Stimulated activated CD8-positive, alpha-beta memory T cell treated with anti-CD3 and anti-CD28 coated beads, Interleukin-15, amount 100 ng/mL, for 24 hours (primary cell): ENCODE data around the gene OLFML1.

Source experiments
- DNase-seq: peaks from one replicate; pipeline ENCODE4 v3.0.0-alpha.2; 2020; ENCODE audit warnings: low read depth

The OLFML1 gene

GRCh38 chr11:7480113-7480512, 5.2 kb upstream of the OLFML1 start:
- no peak for DNase-seq

- no peak for DNase-seq
Observed at GRCh38 chr11:7484131-7484530, 1.2 kb upstream of the OLFML1 start.

- DNase-seq = no peak
Observed at GRCh38 chr11:7484645-7485044, 661 bp upstream of the OLFML1 start.

GRCh38 chr11:7486098-7486780, 933 bp downstream of the OLFML1 start:
- no peak for DNase-seq

GRCh38 chr11:7486781-7487140, 1.5 kb downstream of the OLFML1 start:
- DNase-seq = no peak

GRCh38 chr11:7487360-7487759, 2.1 kb downstream of the OLFML1 start:
- no peak for DNase-seq

- DNase-seq = no peak
Observed at GRCh38 chr11:7488681-7489080, 3.4 kb downstream of the OLFML1 start.

GRCh38 chr11:7489376-7489775, 4.1 kb downstream of the OLFML1 start:
- DNase-seq = no peak

GRCh38 chr11:7490054-7490453, 4.7 kb downstream of the OLFML1 start:
- DNase-seq = no peak

GRCh38 chr11:7490535-7490934, 5.2 kb downstream of the OLFML1 start:
- no peak for DNase-seq

GRCh38 chr11:7492253-7492652, 6.9 kb downstream of the OLFML1 start:
- DNase-seq = no peak

- no peak for DNase-seq
Observed at GRCh38 chr11:7493670-7494069, 8.4 kb downstream of the OLFML1 start.

- no peak for DNase-seq
Observed at GRCh38 chr11:7494086-7494745, 8.9 kb downstream of the OLFML1 start.

GRCh38 chr11:7495882-7496551, 10.7 kb downstream of the OLFML1 start:
- DNase-seq = no peak

GRCh38 chr11:7498193-7498592, 12.9 kb downstream of the OLFML1 start:
- DNase-seq = no peak

- DNase-seq = no peak
Observed at GRCh38 chr11:7499081-7499480, 13.8 kb downstream of the OLFML1 start.

- DNase-seq = no peak
Observed at GRCh38 chr11:7500251-7500650, 14.9 kb downstream of the OLFML1 start.

- no peak for DNase-seq
Observed at GRCh38 chr11:7501251-7501650, 15.9 kb downstream of the OLFML1 start.

GRCh38 chr11:7501894-7502293, 16.6 kb downstream of the OLFML1 start:
- no peak for DNase-seq

- no peak for DNase-seq
Observed at GRCh38 chr11:7506243-7506642, 20.9 kb downstream of the OLFML1 start.

- no peak for DNase-seq
Observed at GRCh38 chr11:7508087-7508486, 22.8 kb downstream of the OLFML1 start.

- no peak for DNase-seq
Observed at GRCh38 chr11:7509966-7510365, 24.7 kb downstream of the OLFML1 start.

GRCh38 chr11:7511401-7511800, 26.1 kb downstream of the OLFML1 start:
- no peak for DNase-seq
